AG04450 (cell line): Measurements from ENCODE around the gene DMGDH. TPM values are rescaled to one million over a fixed set of nuclear protein-coding genes. Genes with fewer than 3 reads are reported as not detected.
A peak's percentile ranks its signal among the peaks of the same experiment; 100 is the strongest.

Experiments used
- CTCF ChIA-PET: fragments of 300-600, 350-600 bp; formaldehyde crosslinking; extraction: SDS; loops from one replicate; lab custom pipeline; 2022; ENCODE audit warnings: antibody characterized with exemption, inconsistent platforms; lab: Charles Lee
- POLR2A ChIA-PET: fragments of 350-600 bp; formaldehyde crosslinking; extraction: SDS; loops from one replicate; lab custom pipeline; 2021; ENCODE audit warnings: antibody characterized with exemption, inconsistent platforms; lab: Yijun Ruan, JAX
- DNase-seq: peaks from one replicate; pipeline ENCODE4 v3.0.0-alpha.2; 2011; ENCODE audit warnings: low read depth, low spot score
- H3K27ac ChIP-seq: one replicate; pipeline ENCODE4 v1.5.1; 2012; ENCODE audit warnings: low read depth, low read length, control low read depth
- H3K27me3 ChIP-seq: one replicate; pipeline ENCODE4 v1.6.0; 2012; ENCODE audit warnings: low read length; ENCODE audit not compliant: control insufficient read depth, insufficient read depth
- H3K4me3 ChIP-seq: 2 replicates; pipeline ENCODE4 v1.5.1; 2011; ENCODE audit warnings: mild to moderate bottlenecking, low read depth, low read length, control low read depth
- H3K9me3 ChIP-seq: 2 replicates; pipeline ENCODE4 v1.5.1; 2012; ENCODE audit warnings: low read length; ENCODE audit not compliant: control insufficient read depth, insufficient read depth
- polyA plus RNA-seq: library from polyadenylated mRNA; depleted of rRNA; stranded (reverse); fragments of >200 nt; gene quantifications from 2 replicates; pipeline ENCODE4 v1.2.3, GENCODE V29; 2011
- TF ChIP-seq, protein P1 (sequence below): IDR thresholded peaks from 2 replicates; pipeline ENCODE4 v1.5.1; 2011; ENCODE audit warnings: low read depth, low read length, control low read depth, inconsistent platforms

DMGDH gene
- polyA plus RNA-seq, 1 experiment: 1.9 TPM

DNA sequence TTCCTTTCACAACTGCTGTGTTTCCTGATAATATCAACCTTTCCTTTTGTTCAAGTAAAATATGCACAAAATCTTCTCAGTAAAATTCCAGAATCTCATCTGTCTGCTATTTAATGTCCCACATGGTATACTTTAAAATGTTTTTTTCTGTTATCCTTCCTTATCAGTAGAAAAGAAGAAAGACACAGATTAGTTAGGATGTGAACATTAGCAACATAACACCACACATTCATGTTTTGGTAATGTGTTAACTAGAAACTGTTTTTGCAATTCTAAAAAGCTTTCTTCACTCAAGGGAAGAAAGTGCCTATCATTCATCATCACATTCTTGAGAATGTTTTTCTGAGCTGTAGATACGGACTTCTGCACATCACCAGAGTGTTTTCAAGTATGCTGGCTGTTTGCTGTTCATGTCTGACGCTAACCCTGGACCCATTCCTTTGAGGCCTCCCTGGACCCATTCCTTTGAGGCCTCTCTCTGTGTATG lies 73.9 kb downstream of the DMGDH start:
- ChIA-PET CTCF (interaction anchor here (1.5 kb wide), 1 partner anchor 138 kb away, joined by 5 read pairs; no protein-coding TSS in a partner anchor), POLR2A (no interaction called here)
- Histone ChIP-seq H3K27ac (no peak overlapping the region), H3K9me3 (no peaks in the 10 kb centered on the region), H3K27me3 (no peaks in the 10 kb centered on the region), H3K4me3 (no peak overlapping the region)
- TF ChIP-seq, protein P1, sequence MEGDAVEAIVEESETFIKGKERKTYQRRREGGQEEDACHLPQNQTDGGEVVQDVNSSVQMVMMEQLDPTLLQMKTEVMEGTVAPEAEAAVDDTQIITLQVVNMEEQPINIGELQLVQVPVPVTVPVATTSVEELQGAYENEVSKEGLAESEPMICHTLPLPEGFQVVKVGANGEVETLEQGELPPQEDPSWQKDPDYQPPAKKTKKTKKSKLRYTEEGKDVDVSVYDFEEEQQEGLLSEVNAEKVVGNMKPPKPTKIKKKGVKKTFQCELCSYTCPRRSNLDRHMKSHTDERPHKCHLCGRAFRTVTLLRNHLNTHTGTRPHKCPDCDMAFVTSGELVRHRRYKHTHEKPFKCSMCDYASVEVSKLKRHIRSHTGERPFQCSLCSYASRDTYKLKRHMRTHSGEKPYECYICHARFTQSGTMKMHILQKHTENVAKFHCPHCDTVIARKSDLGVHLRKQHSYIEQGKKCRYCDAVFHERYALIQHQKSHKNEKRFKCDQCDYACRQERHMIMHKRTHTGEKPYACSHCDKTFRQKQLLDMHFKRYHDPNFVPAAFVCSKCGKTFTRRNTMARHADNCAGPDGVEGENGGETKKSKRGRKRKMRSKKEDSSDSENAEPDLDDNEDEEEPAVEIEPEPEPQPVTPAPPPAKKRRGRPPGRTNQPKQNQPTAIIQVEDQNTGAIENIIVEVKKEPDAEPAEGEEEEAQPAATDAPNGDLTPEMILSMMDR: no peak
- no peak for DNase-seq

DNA sequence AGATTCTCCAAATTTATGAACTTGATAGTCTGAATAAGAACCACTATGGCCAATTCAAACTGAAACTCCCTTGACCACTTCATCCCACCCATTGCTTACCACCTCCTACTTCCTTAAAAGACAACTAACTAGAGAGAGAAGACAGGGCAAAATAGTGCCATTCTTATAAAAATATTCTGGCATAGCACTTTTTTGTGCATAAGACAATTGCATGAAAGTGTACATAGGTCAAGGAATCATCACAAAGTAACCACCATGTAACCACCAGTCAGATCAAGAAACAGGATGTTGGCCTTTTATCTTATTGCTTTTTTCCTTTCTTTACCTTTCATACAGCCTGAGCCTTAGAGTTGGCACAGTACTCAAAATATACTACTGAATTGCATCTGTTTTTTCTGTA lies 76.3 kb downstream of the DMGDH start:
- Histone ChIP-seq H3K4me3 (no peak overlapping the region), H3K27ac (no peak overlapping the region), H3K27me3 (no peaks in the 10 kb centered on the region), H3K9me3 (no peaks in the 10 kb centered on the region)
- CTCF ChIA-PET: interaction anchor here (1.3 to 1.8 kb wide), 2 partner anchors 30 to 140 kb away, joined by 3 to 5 read pairs; no protein-coding TSS in a partner anchor
- POLR2A ChIA-PET: no interaction called here
- no peak for DNase-seq
- TF ChIP-seq, protein P1: no peak

DNA sequence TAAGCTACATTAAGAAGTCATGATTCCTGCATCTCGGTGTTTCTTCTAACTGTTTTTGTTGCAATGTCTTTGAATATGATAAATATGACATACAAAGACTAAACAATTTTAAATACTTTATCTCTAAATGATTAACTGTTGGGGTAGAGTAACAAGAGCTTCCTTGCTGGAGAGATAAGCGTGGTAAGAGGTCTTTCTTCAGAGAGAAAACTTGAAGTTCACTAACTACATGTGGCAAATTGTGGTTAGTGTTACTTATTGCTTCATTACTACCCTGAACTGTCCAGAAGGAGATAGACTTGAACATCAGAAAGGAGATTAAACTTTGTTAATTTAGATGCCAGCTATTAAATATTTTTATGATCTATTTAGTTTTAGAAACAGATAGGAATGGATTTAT lies 77.3 kb downstream of the DMGDH start:
- Histone ChIP-seq H3K4me3 (no peak overlapping the region), H3K27me3 (no peaks in the 10 kb centered on the region), H3K9me3 (no peaks in the 10 kb centered on the region), H3K27ac (no peak overlapping the region)
- no peak for DNase-seq
- TF ChIP-seq, protein P1: no peak
- ChIA-PET POLR2A (no interaction called here), CTCF (interaction anchor here (1.8 kb wide), 1 partner anchor 31 kb away, joined by 5 read pairs; no protein-coding TSS in a partner anchor)

DNA sequence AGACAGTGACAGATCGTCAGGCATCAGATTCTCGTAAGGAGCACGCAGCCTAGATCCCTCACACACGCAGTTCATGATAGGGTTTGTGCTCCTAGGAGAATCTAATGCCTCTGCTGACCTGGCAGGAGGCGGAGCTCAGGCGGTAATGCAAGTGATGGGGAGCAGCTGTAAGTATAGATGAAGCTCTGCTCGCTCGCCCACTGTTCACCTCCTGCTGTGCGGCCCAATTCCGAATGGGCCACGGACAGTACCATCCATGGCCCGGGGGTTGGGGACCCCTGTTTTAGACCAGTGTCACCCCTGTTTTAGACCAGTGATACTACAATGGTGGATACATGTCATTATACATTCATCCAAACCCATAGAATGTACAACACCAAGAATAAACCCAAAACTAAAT lies 80.4 kb downstream of the DMGDH start:
- Histone ChIP-seq H3K27me3 (no peaks in the 10 kb centered on the region), H3K27ac (no peak overlapping the region), H3K9me3 (no peaks in the 10 kb centered on the region), H3K4me3 (no peak overlapping the region)
- no peak for DNase-seq
- ChIA-PET POLR2A (no interaction called here), CTCF (interaction anchor here (1.1 kb wide), 1 partner anchor 36 kb away, joined by 3 read pairs; no protein-coding TSS in a partner anchor)
- TF ChIP-seq, protein P1: no peak

DNA sequence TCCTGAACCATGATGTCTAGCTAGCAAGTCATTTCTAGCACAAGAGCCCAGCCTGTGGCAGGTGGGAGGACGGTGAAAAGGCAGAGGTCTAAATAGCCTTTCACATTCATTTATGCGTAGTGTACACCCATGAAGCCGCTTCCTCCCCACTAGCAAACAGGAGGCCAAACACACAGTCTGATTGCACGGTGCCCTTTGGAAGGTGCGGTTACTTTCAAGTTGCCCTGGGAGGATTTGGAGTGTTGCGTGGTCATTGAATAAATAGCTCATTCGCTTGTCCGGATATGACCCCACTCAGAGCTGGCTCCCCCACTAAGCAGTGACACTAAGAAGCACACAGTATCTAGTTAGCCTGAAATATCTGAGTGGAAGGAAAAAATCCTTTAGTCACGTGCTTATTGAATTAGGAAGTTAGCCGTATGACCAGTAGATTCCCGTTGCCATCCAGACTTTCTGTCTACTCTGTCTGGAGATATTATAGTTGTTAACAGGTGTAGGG lies 83.7 kb downstream of the DMGDH start:
- CTCF ChIA-PET: interaction anchor here (1.5 to 1.7 kb wide), 2 partner anchors 35 to 40 kb away, joined by 3 read pairs; no protein-coding TSS in a partner anchor
- peak; percentile 4 for DNase-seq
- peak overlapping the region; percentile 73 for H3K4me3 ChIP-seq
- H3K27ac ChIP-seq: peak overlapping the region; percentile 73
- H3K9me3 ChIP-seq: no peaks in the 10 kb centered on the region
- no peaks in the 10 kb centered on the region for H3K27me3 ChIP-seq
- POLR2A ChIA-PET: interaction anchor here (0.6 to 1.6 kb wide), 3 partner anchors 39 to 238 kb away, joined by 3 read pairs; no protein-coding TSS in a partner anchor
- TF ChIP-seq, protein P1: no peak
